ENCODE results near the gene F8.
"Not testable (repeated sequence)": the region's sequence is repeated elsewhere in the genome, so short reads cannot be mapped to it uniquely, and the experiment has no call there.

F8 gene

DNA sequence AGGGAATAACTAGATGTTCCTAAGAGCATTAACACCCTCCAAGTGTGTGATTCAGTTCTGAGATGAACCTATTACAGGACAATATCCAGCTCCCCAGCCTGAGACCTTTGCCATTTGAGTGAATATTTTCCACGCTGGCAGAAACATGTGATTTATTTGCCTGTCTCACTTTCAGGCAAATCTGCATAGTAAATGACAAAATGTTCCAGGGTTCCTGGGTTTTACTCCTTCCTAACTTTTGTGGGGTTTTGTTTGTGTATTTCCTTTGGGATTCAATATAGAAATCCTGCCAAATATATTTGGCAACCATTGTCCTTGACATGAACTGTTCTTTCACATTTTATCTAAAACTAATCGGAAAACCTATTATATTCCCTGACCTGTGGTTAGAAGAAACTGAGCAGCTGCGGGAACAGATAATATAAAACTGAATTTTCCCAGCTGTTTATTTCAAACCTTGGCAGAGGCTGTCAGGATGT, 12.5 kb downstream of the F8 start:
- H3K27ac ChIP-seq (ENCODE audit: extremely low read depth, low read depth, low read length): no peak overlapping the region
- CTCF ChIA-PET: no interaction called here
- POLR2A ChIA-PET: no interaction called here
- H3K4me1 ChIP-seq (ENCODE audit: control insufficient read depth, insufficient read depth, low read length): no peaks in the 10 kb centered on the region
- no peaks in the 10 kb centered on the region for H3K36me3 ChIP-seq (ENCODE audit: control insufficient read depth in 2 of 2, insufficient read depth in 1 of 2, low read length in 2 of 2)
- no peak overlapping the region for H3K4me3 ChIP-seq (ENCODE audit: low read depth, low read length)
- no peaks in the 10 kb centered on the region; the same call in 1 of the 2 replicates for H3K9me3 ChIP-seq (ENCODE audit: control insufficient read depth, insufficient read depth, low read depth, low read length)
- TF ChIP-seq ZNF530 (tag by site-specific recombination; IDR thresholded peaks at IDR 0.05; ENCODE audit: low read depth) (no peak), OSR2 (tag by site-specific recombination; IDR thresholded peaks at IDR 0.05) (no peak), GLI2 (tag by site-specific recombination; IDR thresholded peaks at IDR 0.05; ENCODE audit: borderline replicate concordance, low read depth) (no peak), KLF7 (tag by site-specific recombination; IDR thresholded peaks at IDR 0.05; ENCODE audit: borderline replicate concordance) (no peak), ZNF350 (tag by site-specific recombination; IDR thresholded peaks at IDR 0.05) (no peak), ZNF473 (tag by site-specific recombination; IDR thresholded peaks at IDR 0.05) (no peak), ZNF214 (tag by site-specific recombination; IDR thresholded peaks at IDR 0.05; ENCODE audit: borderline replicate concordance) (no peak), ZNF157 (tag by site-specific recombination; IDR thresholded peaks at IDR 0.05) (no peak), ZEB2 (tag by site-specific recombination; IDR thresholded peaks at IDR 0.05) (no peak)

GRCh38 chrX:155008578-155008977, 13.9 kb downstream of the F8 start:
- POLR2A ChIA-PET; H3K4me3 ChIP-seq (ENCODE audit: low read depth, low read length); H3K27ac ChIP-seq (ENCODE audit: extremely low read depth, low read depth, low read length); H3K9me3 ChIP-seq (ENCODE audit: control insufficient read depth, insufficient read depth, low read depth, low read length); H3K4me1 ChIP-seq (ENCODE audit: control insufficient read depth, insufficient read depth, low read length); H3K36me3 ChIP-seq (ENCODE audit: control insufficient read depth in 2 of 2, insufficient read depth in 1 of 2, low read length in 2 of 2): not testable (repeated sequence)
- CTCF ChIA-PET: interaction anchor here (0.7 kb wide), 1 partner anchor 33 kb away, joined by 4 read pairs; no protein-coding TSS in a partner anchor

GRCh38 chrX:155006913-155007671, 15.4 kb downstream of the F8 start:
- CTCF ChIA-PET: not testable (repeated sequence)

DNA sequence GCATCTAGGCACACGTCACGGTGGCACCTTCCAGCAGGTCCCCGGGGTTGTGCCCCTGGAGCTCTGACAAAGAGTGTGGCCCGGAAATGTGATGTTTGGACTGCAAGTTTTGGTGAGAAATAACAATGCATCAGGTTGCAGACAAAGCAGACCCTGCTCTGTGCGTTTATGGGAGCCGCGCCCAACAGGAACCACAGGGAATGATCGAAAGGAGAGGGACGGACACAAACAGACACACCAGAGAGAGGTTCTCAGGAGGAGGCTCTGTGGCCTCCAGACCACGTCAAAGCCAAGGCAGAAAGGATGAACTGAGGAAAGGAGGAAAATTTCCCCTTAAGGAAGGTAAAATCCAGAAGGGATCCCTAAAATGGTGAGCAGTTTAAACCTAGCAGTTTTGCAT, 16.1 kb downstream of the F8 start:
- H3K9me3 ChIP-seq (ENCODE audit: control insufficient read depth, insufficient read depth, low read depth, low read length); H3K4me1 ChIP-seq (ENCODE audit: control insufficient read depth, insufficient read depth, low read length); H3K27ac ChIP-seq (ENCODE audit: extremely low read depth, low read depth, low read length); H3K4me3 ChIP-seq (ENCODE audit: low read depth, low read length); CTCF ChIA-PET; H3K36me3 ChIP-seq (ENCODE audit: control insufficient read depth in 2 of 2, insufficient read depth in 1 of 2, low read length in 2 of 2): not testable (repeated sequence)
- POLR2A ChIA-PET: interaction anchor here (1.2 kb wide), 1 partner anchor 21 kb away, joined by 5 read pairs; the partner anchor contains the start of gene FUNDC2

More at GRCh38 chrX:155006913-155007671, 15.4 kb downstream of the F8 start:
- H3K27ac ChIP-seq (ENCODE audit: extremely low read depth, low read depth, low read length); H3K4me1 ChIP-seq (ENCODE audit: control insufficient read depth, insufficient read depth, low read length); H3K4me3 ChIP-seq (ENCODE audit: low read depth, low read length); H3K36me3 ChIP-seq (ENCODE audit: control insufficient read depth in 2 of 2, insufficient read depth in 1 of 2, low read length in 2 of 2); H3K9me3 ChIP-seq (ENCODE audit: control insufficient read depth, insufficient read depth, low read depth, low read length): not testable (repeated sequence)
- POLR2A ChIA-PET: interaction anchor here (1.2 kb wide), 1 partner anchor 20 kb away, joined by 5 read pairs; the partner anchor contains the start of gene FUNDC2

GRCh38 chrX:155005190-155005589, 17.3 kb downstream of the F8 start:
- POLR2A ChIA-PET: no interaction called here
- Histone ChIP-seq H3K27ac (ENCODE audit: extremely low read depth, low read depth, low read length) (no peak overlapping the region), H3K4me1 (ENCODE audit: control insufficient read depth, insufficient read depth, low read length) (no peaks in the 10 kb centered on the region), H3K36me3 (ENCODE audit: control insufficient read depth in 2 of 2, insufficient read depth in 1 of 2, low read length in 2 of 2) (no peaks in the 10 kb centered on the region), H3K9me3 (ENCODE audit: control insufficient read depth, insufficient read depth, low read depth, low read length) (no peaks in the 10 kb centered on the region), H3K4me3 (ENCODE audit: low read depth, low read length) (no peak overlapping the region)
- CTCF ChIA-PET: interaction anchor here (0.6 kb wide), 1 partner anchor 11 kb away, joined by 4 read pairs; no protein-coding TSS in a partner anchor
- TF ChIP-seq, protein P1, sequence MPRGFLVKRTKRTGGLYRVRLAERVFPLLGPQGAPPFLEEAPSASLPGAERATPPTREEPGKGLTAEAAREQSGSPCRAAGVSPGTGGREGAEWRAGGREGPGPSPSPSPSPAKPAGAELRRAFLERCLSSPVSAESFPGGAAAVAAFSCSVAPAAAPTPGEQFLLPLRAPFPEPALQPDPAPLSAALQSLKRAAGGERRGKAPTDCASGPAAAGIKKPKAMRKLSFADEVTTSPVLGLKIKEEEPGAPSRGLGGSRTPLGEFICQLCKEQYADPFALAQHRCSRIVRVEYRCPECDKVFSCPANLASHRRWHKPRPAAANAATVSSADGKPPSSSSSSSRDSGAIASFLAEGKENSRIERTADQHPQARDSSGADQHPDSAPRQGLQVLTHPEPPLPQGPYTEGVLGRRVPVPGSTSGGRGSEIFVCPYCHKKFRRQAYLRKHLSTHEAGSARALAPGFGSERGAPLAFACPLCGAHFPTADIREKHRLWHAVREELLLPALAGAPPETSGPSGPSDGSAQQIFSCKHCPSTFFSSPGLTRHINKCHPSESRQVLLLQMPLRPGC (tag by site-specific recombination; IDR thresholded peaks at IDR 0.05): no peak
- TF ChIP-seq ZNF501 (tag by site-specific recombination; IDR thresholded peaks at IDR 0.05): no peak
- TF ChIP-seq ZNF658 (tag by site-specific recombination; IDR thresholded peaks at IDR 0.05): no peak
- TF ChIP-seq GLI2 (tag by site-specific recombination; IDR thresholded peaks at IDR 0.05; ENCODE audit: borderline replicate concordance, low read depth): no peak
- no peak for TF ChIP-seq ZNF266 (tag by site-specific recombination; IDR thresholded peaks at IDR 0.05; ENCODE audit: low read depth)
- no peak for TF ChIP-seq ZNF521 (tag by site-specific recombination; IDR thresholded peaks at IDR 0.05)
- TF ChIP-seq, protein P2, sequence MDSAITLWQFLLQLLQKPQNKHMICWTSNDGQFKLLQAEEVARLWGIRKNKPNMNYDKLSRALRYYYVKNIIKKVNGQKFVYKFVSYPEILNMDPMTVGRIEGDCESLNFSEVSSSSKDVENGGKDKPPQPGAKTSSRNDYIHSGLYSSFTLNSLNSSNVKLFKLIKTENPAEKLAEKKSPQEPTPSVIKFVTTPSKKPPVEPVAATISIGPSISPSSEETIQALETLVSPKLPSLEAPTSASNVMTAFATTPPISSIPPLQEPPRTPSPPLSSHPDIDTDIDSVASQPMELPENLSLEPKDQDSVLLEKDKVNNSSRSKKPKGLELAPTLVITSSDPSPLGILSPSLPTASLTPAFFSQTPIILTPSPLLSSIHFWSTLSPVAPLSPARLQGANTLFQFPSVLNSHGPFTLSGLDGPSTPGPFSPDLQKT (IDR thresholded peaks at IDR 0.05; ENCODE audit: borderline replicate concordance, low read depth, low read length): no peak
- TF ChIP-seq SETDB1 (IDR thresholded peaks at IDR 0.05; ENCODE audit: insufficient read length, low read length): no peak
- TF ChIP-seq ZBTB1 (tag by site-specific recombination; IDR thresholded peaks at IDR 0.05): no peak
- TF ChIP-seq ZNF785 (tag by site-specific recombination; IDR thresholded peaks at IDR 0.05): no peak
- TF ChIP-seq ZNF248 (tag by site-specific recombination; IDR thresholded peaks at IDR 0.05): no peak
- no peak for TF ChIP-seq MEIS1 (CRISPR knock-in tag; IDR thresholded peaks at IDR 0.05; ENCODE audit: borderline replicate concordance)
- no peak for TF ChIP-seq ZSCAN16 (tag by site-specific recombination; IDR thresholded peaks at IDR 0.05)
- no peak for TF ChIP-seq ZBTB7A (tag by site-specific recombination; IDR thresholded peaks at IDR 0.05; ENCODE audit: low read depth)
- TF ChIP-seq ZNF76 (tag by site-specific recombination; IDR thresholded peaks at IDR 0.05; ENCODE audit: borderline replicate concordance, low read depth): no peak

Data from HEK293 (cell line).